HepG2 (cell line): Measurements from ENCODE around the gene PAIP1. TPM values are rescaled to one million over a fixed set of nuclear protein-coding genes. Genes with fewer than 3 reads are reported as not detected.

ENCODE experiments used
- AGO1 ChIP-seq: fragments of 200-400 bp; formaldehyde crosslinking; IDR thresholded peaks from 2 replicates; pipeline ENCODE4 v1.6.1; 2017; ENCODE audit warnings: mild to moderate bottlenecking, low read depth, low read length, moderate library complexity; ENCODE audit not compliant: poor library complexity, severe bottlenecking
- ARID2 ChIP-seq: sonication (generic); formaldehyde crosslinking; IDR thresholded peaks from 2 replicates; pipeline ENCODE4 v1.8.1; 2022; ENCODE audit warnings: mild to moderate bottlenecking, missing genetic modification reagents, borderline replicate concordance
- CEBPZ ChIP-seq: IDR thresholded peaks from 2 replicates; pipeline ENCODE4 v1.6.1; 2012; ENCODE audit warnings: low read length, improper control_type of control experiment
- DZIP1 ChIP-seq: sonication (generic); formaldehyde crosslinking; IDR thresholded peaks from 2 replicates; pipeline ENCODE4 v1.5.0; 2020; ENCODE audit warnings: mild to moderate bottlenecking, missing genetic modification reagents
- RARG ChIP-seq: sonication (generic); formaldehyde crosslinking; IDR thresholded peaks from 2 replicates; pipeline ENCODE4 v1.4.0; 2020; ENCODE audit warnings: low read depth, mild to moderate bottlenecking, missing genetic modification reagents
- SATB2 ChIP-seq: sonication (generic); formaldehyde crosslinking; IDR thresholded peaks from 2 replicates; pipeline ENCODE4 v1.5.0; 2020; ENCODE audit warnings: missing genetic modification reagents
- THAP11 ChIP-seq: IDR thresholded peaks from 2 replicates; pipeline ENCODE4 v1.6.1; 2016; ENCODE audit warnings: missing biosample characterization, missing genetic modification reagents
- U2AF1 ChIP-seq: fragments of 200-400 bp; formaldehyde crosslinking; optimal IDR thresholded peaks from 2 replicates; pipeline ENCODE3; 2017; ENCODE audit warnings: mild to moderate bottlenecking, low read depth, low read length
- XBP1 ChIP-seq: sonication (generic); formaldehyde crosslinking; IDR thresholded peaks from 2 replicates; pipeline ENCODE4 v1.5.0; 2020; ENCODE audit warnings: missing genetic modification reagents
- ZBTB10 ChIP-seq: sonication (generic); formaldehyde crosslinking; IDR thresholded peaks from 2 replicates; pipeline ENCODE4 v1.4.0; 2020; ENCODE audit warnings: missing genetic modification reagents, borderline replicate concordance
- ZBTB7B ChIP-seq: sonication (generic); formaldehyde crosslinking; IDR thresholded peaks from 2 replicates; pipeline ENCODE4 v1.4.0; 2020; ENCODE audit warnings: missing genetic modification reagents
- ZNF160 ChIP-seq: sonication (generic); formaldehyde crosslinking; IDR thresholded peaks from 2 replicates; pipeline ENCODE4 v1.8.0; 2022; ENCODE audit warnings: mild to moderate bottlenecking, inconsistent platforms, missing genetic modification reagents
- ZNF205 ChIP-seq: IDR thresholded peaks from 2 replicates; pipeline ENCODE4 v1.6.1; 2018; ENCODE audit warnings: missing biosample characterization, missing genetic modification reagents
- ZNF354B ChIP-seq: sonication (generic); formaldehyde crosslinking; IDR thresholded peaks from 2 replicates; pipeline ENCODE4 v1.8.0; 2022; ENCODE audit warnings: mild to moderate bottlenecking, missing genetic modification reagents
- ZNF446 ChIP-seq: sonication (generic); formaldehyde crosslinking; IDR thresholded peaks from 2 replicates; pipeline ENCODE4 v1.5.0; 2020; ENCODE audit warnings: mild to moderate bottlenecking, missing genetic modification reagents
- ZNF563 ChIP-seq: sonication (generic); formaldehyde crosslinking; IDR thresholded peaks from 2 replicates; pipeline ENCODE4 v1.8.0; 2022; ENCODE audit warnings: mild to moderate bottlenecking, moderate library complexity, missing genetic modification reagents
- ZNF619 ChIP-seq: sonication (generic); formaldehyde crosslinking; IDR thresholded peaks from 2 replicates; pipeline ENCODE4 v1.4.0; 2020; ENCODE audit warnings: mild to moderate bottlenecking, missing genetic modification reagents
- ZNF670 ChIP-seq: sonication (generic); formaldehyde crosslinking; IDR thresholded peaks from 2 replicates; pipeline ENCODE4 v1.8.0; 2022; ENCODE audit warnings: mild to moderate bottlenecking, missing genetic modification reagents, borderline replicate concordance
- ZNF674 ChIP-seq: sonication (generic); formaldehyde crosslinking; IDR thresholded peaks from 2 replicates; pipeline ENCODE4 v1.5.0; 2020; ENCODE audit warnings: low read depth, mild to moderate bottlenecking, missing genetic modification reagents
- ZNF713 ChIP-seq: sonication (generic); formaldehyde crosslinking; IDR thresholded peaks from 2 replicates; pipeline ENCODE4 v1.4.0; 2020; ENCODE audit warnings: mild to moderate bottlenecking, missing genetic modification reagents
- polyA plus RNA-seq, 8 experiments: library from polyadenylated mRNA; depleted of rRNA in 3 of 8; stranded (reverse) in 7 of 8; unstranded in 1 of 8; fragments of >200 nt; fragmentation: Illumina TruSeq in 4 of 8; extraction: Trizol in 4 of 8; gene quantifications; 2 replicates each; pipeline versions ENCODE4 v1.2.1 to v1.2.3, GENCODE V29; 2011 to 2016; ENCODE audit warnings: low read depth in 4 of 8, missing spikeins in 1 of 8, mixed read lengths in 1 of 8; ENCODE audit not compliant: insufficient read depth in 1 of 8
- total RNA-seq, 5 experiments: library from RNA; depleted of rRNA; stranded (reverse); fragments of >200 nt; fragmentation: Illumina TruSeq; extraction: Trizol; gene quantifications; 2 replicates each; pipeline ENCODE4 v1.2.3, GENCODE V29; 2016; ENCODE audit warnings: low read depth in 1 of 5

The PAIP1 gene
- total and polyA plus RNA-seq, 2 of the 13 experiments (the other 11 are each of a cell fraction or from before 2014, with no cell fraction given), result 96.6 to 116 TPM

GRCh38 chr5:43555895-43556606 is 826 bp downstream of the PAIP1 start (continued):
- TF ChIP-seq ZNF205 (CRISPR knock-in tag) (no peak), CEBPZ (no peak), ZBTB7B (no peak), DZIP1 (CRISPR knock-in tag) (no peak), ZNF674 (CRISPR knock-in tag) (no peak), ZNF563 (CRISPR knock-in tag) (no peak; the same call in 1 of the 2 replicates), ZBTB10 (no peak), ZNF619 (CRISPR knock-in tag) (no peak), RARG (CRISPR knock-in tag) (0 out of 2 replicates have a peak, but pooled peaks have one; percentile 17), ZNF713 (CRISPR knock-in tag) (no peak), ARID2 (CRISPR knock-in tag) (no peak; the same call in 1 of the 2 replicates), XBP1 (no peak), AGO1 (no peak), ZNF446 (CRISPR knock-in tag) (no peak), U2AF1 (no peak), THAP11 (CRISPR knock-in tag) (no peak), ZNF670 (CRISPR knock-in tag) (no peak), ZNF160 (peak; percentile 30; the same call in 1 of the 2 replicates), SATB2 (CRISPR knock-in tag) (no peak), ZNF354B (CRISPR knock-in tag) (no peak)
